PFSK-1 (cell line): ENCODE results near the gene MYT1.

Source experiments
- FOXP2 ChIP-seq: optimal IDR thresholded peaks from 2 replicates; pipeline ENCODE3; 2011; ENCODE audit warnings: borderline replicate concordance, control low read depth, inconsistent platforms; ENCODE audit not compliant: insufficient read depth; ENCODE audit errors: extremely low read length, extremely low read depth
- POLR2AphosphoS5 ChIP-seq: IDR thresholded peaks from 2 replicates; pipeline ENCODE4 v1.6.1; 2012; ENCODE audit warnings: low read depth, mild to moderate bottlenecking, control low read depth, low read length, moderate library complexity
- SIN3A ChIP-seq: IDR thresholded peaks from 2 replicates; pipeline ENCODE4 v1.6.1; 2012; ENCODE audit warnings: mild to moderate bottlenecking, low read length, moderate library complexity, borderline replicate concordance; ENCODE audit not compliant: insufficient read depth
- TAF1 ChIP-seq: IDR thresholded peaks from 2 replicates; pipeline ENCODE4 v1.6.1; 2012; ENCODE audit warnings: low read length, control low read depth, borderline replicate concordance; ENCODE audit not compliant: insufficient read depth
- TF ChIP-seq, protein P1 (sequence below), 2 experiments: IDR thresholded peaks; 2 replicates each; pipeline versions ENCODE4 v1.6.1 to v1.8.0; 2011 to 2012; ENCODE audit warnings: low read depth in 2 of 2, low read length in 2 of 2, control low read depth in 1 of 2, inconsistent platforms in 1 of 2, mild to moderate bottlenecking in 1 of 2, moderate library complexity in 1 of 2; ENCODE audit not compliant: insufficient read depth in 1 of 2

MYT1 gene

DNA sequence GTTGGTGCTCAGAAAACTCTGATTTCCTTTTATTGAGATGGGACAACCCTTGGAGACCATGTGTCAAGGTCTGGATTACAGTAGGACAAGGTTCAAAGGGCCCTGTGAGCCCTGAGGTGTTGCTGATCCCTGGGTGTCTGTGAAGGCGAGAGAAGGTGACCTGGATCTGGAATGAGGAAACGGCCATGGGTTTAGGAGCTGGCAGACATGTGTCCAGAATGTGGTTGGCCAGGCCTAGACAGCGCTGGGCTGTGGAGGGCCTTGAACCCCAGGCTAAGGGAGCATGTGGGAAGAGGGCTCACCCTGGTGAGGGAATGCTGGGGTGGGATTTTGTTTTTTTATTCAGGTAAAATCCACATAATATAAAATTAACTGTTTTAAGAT is 116.2 kb downstream of the MYT1 start:
- TF ChIP-seq FOXP2 = no peak
- no peak for TF ChIP-seq SIN3A
- no peak for TF ChIP-seq POLR2AphosphoS5
- TF ChIP-seq, protein P1, sequence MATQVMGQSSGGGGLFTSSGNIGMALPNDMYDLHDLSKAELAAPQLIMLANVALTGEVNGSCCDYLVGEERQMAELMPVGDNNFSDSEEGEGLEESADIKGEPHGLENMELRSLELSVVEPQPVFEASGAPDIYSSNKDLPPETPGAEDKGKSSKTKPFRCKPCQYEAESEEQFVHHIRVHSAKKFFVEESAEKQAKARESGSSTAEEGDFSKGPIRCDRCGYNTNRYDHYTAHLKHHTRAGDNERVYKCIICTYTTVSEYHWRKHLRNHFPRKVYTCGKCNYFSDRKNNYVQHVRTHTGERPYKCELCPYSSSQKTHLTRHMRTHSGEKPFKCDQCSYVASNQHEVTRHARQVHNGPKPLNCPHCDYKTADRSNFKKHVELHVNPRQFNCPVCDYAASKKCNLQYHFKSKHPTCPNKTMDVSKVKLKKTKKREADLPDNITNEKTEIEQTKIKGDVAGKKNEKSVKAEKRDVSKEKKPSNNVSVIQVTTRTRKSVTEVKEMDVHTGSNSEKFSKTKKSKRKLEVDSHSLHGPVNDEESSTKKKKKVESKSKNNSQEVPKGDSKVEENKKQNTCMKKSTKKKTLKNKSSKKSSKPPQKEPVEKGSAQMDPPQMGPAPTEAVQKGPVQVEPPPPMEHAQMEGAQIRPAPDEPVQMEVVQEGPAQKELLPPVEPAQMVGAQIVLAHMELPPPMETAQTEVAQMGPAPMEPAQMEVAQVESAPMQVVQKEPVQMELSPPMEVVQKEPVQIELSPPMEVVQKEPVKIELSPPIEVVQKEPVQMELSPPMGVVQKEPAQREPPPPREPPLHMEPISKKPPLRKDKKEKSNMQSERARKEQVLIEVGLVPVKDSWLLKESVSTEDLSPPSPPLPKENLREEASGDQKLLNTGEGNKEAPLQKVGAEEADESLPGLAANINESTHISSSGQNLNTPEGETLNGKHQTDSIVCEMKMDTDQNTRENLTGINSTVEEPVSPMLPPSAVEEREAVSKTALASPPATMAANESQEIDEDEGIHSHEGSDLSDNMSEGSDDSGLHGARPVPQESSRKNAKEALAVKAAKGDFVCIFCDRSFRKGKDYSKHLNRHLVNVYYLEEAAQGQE (IDR thresholded peaks at IDR 0.05; ENCODE audit: insufficient read depth in 1 of 2, low read depth in 2 of 2, low read length in 2 of 2) = no peak
- TF ChIP-seq TAF1 = no peak

GRCh38 chr20:64283646-64284045 is 119.4 kb downstream of the MYT1 start:
- TF ChIP-seq POLR2AphosphoS5 (no peak), SIN3A (no peak), TAF1 (no peak), FOXP2 (no peak)
- TF ChIP-seq, protein P1 (IDR thresholded peaks at IDR 0.05; ENCODE audit: insufficient read depth in 1 of 2, low read depth in 2 of 2, low read length in 2 of 2) = no peak
